PC-3 (cell line): ENCODE results near the gene SRD5A2. TPM values are rescaled to one million over a fixed set of nuclear protein-coding genes. Genes with fewer than 3 reads are reported as not detected.

ENCODE experiments used
- ATAC-seq: fragments of 200-7000 bp; cut with Tn5 transposase; 2 replicates; pipeline ENCODE4 v1.9.1; 2020; ENCODE audit warnings: mild to moderate bottlenecking, moderate library complexity
- Bru-seq: library from RNA; stranded (reverse); fragments of 400-500 nt; gene quantifications from one replicate; lab custom pipeline; 2021; lab: Mats Ljungman, UMichigan
- BruChase-seq, 2 experiments: library from RNA; stranded (reverse); fragments of 400-500 nt; gene quantifications; one replicate each; lab custom pipeline; 2021; lab: Mats Ljungman, UMichigan
- BruUV-seq: library from RNA; stranded (reverse); fragments of 400-500 nt; replicated peaks from 2 replicates; lab custom pipeline; 2021; lab: Mats Ljungman, UMichigan
- CTCF ChIA-PET: fragments of 300-600 bp; sonication (Branson Sonifier 250); formaldehyde crosslinking; loops from one replicate; lab custom pipeline; 2022; ENCODE audit warnings: antibody characterized with exemption; lab: Charles Lee
- POLR2A ChIA-PET: fragments of 300-600 bp; sonication (Branson Sonifier 250); formaldehyde crosslinking; loops from one replicate; lab custom pipeline; 2022; ENCODE audit warnings: antibody characterized with exemption; ENCODE audit not compliant: unreplicated experiment; lab: Charles Lee
- DNase-seq: peaks from one replicate; pipeline ENCODE4 v3.0.0-alpha.2; 2015
- H2AFZ ChIP-seq: fragments of 300-600 bp; sonication (generic); 2 replicates; pipeline ENCODE4 v1.6.0; 2016; ENCODE audit warnings: antibody characterized with exemption, low read length
- H3F3A ChIP-seq: fragments of 300-600 bp; sonication (generic); one replicate; pipeline ENCODE4 v1.6.0; 2017; ENCODE audit warnings: antibody characterized with exemption, low read length, control low read depth, mild to moderate bottlenecking; ENCODE audit not compliant: unreplicated experiment
- H3K27ac ChIP-seq: fragments of 300-600 bp; sonication (generic); 2 replicates; pipeline ENCODE4 v1.5.1; 2016; ENCODE audit warnings: mild to moderate bottlenecking, low read length
- H3K27me3 ChIP-seq: fragments of 300-600 bp; sonication (generic); 2 replicates; pipeline ENCODE4 v1.6.1; 2016; ENCODE audit warnings: low read length, mixed read lengths
- H3K36me3 ChIP-seq: fragments of 300-600 bp; sonication (generic); 2 replicates; pipeline ENCODE4 v1.6.1; 2016; ENCODE audit warnings: low read depth, mixed run types, low read length, mixed read lengths
- H3K4me1 ChIP-seq: fragments of 300-600 bp; sonication (generic); 2 replicates; pipeline ENCODE4 v1.5.1; 2016; ENCODE audit warnings: low read length; ENCODE audit not compliant: insufficient read depth
- H3K4me2 ChIP-seq: fragments of 300-600 bp; sonication (generic); 2 replicates; pipeline ENCODE4 v1.6.0; 2016; ENCODE audit warnings: low read length
- H3K4me3 ChIP-seq: fragments of 300-600 bp; sonication (generic); 2 replicates; pipeline ENCODE4 v1.5.1; 2016; ENCODE audit warnings: mild to moderate bottlenecking, low read length, mixed read lengths
- H3K79me2 ChIP-seq: fragments of 300-600 bp; sonication (generic); 2 replicates; pipeline ENCODE4 v1.6.1; 2017; ENCODE audit warnings: low read length, mixed read lengths
- H3K9ac ChIP-seq: fragments of 300-600 bp; sonication (generic); 2 replicates; pipeline ENCODE4 v1.6.0; 2016; ENCODE audit warnings: mild to moderate bottlenecking, low read length
- H3K9me2 ChIP-seq: fragments of 300-600 bp; sonication (generic); replicated peaks from 2 replicates; pipeline ENCODE4 v1.6.1; 2016; ENCODE audit warnings: mixed run types, low read length, mixed read lengths
- H3K9me3 ChIP-seq: fragments of 300-600 bp; sonication (generic); 2 replicates; pipeline ENCODE4 v1.6.1; 2016; ENCODE audit warnings: low read length, mixed read lengths
- H4K20me1 ChIP-seq: fragments of 300-600 bp; sonication (generic); 2 replicates; pipeline ENCODE4 v1.6.1; 2016; ENCODE audit warnings: low read length, mixed read lengths
- CTCF ChIP-seq: fragments of 300-600 bp; sonication (generic); conservative IDR thresholded peaks from 2 replicates; pipeline ENCODE4 v1.5.1; 2017; ENCODE audit warnings: antibody characterized with exemption, low read depth, mild to moderate bottlenecking, low read length
- EZH2 ChIP-seq: fragments of 300-600 bp; sonication (generic); IDR thresholded peaks from one replicate; pipeline ENCODE4 v1.6.1; 2017; ENCODE audit warnings: antibody characterized with exemption, mild to moderate bottlenecking, low read length; ENCODE audit not compliant: unreplicated experiment
- EZH2phosphoT487 ChIP-seq: fragments of 300-600 bp; sonication (generic); IDR thresholded peaks from 2 replicates; pipeline ENCODE4 v1.6.1; 2018; ENCODE audit warnings: mild to moderate bottlenecking, antibody characterized with exemption, low read length, borderline replicate concordance
- intact Hi-C: fragments of 100-400 bp; cut with micrococcal nuclease; formaldehyde crosslinking; loops from 2 replicates; pipeline ENCODE4 v1.9.0; 2023
- long read RNA-seq: library from polyadenylated mRNA; unstranded; transcript quantifications from one replicate; pipeline ENCODE4 v2.0.0, GENCODE V29; 2021; ENCODE audit not compliant: unreplicated experiment
- total RNA-seq: library from RNA; depleted of rRNA; stranded (reverse); fragments of >200 nt; gene quantifications from 2 replicates; pipeline ENCODE4 v1.2.3, GENCODE V29; 2014; rRNA removed

The SRD5A2 gene
- 0.07 TPM in 1 of 2 replicates, not detected in the other for total RNA-seq
- percentile 4 among the genes with signal in this experiment for Bru-seq, nascent RNA
- BruChase-seq, experiment 1, labeled RNA remaining after a 6-hour chase, result percentile 13 among the genes with signal in this experiment
- BruChase-seq, experiment 2, labeled RNA remaining after a 2-hour chase, result percentile 9 among the genes with signal in this experiment
- long read RNA-seq, result 0 reads

- ChIA-PET POLR2A (no interaction called here), CTCF (no interaction called here)
- Histone ChIP-seq H3K4me2 (no peak within 1 kb of the TSS), H3K9me2 (no peaks in the 10 kb centered on the region), H3K4me1 (no peaks in the 10 kb centered on the region), H3K36me3 (no peaks in the 10 kb centered on the region), H3K9me3 (no peaks in the 10 kb centered on the region), H4K20me1 (no peaks in the 10 kb centered on the region), H3K27me3 (peaks cover 28% of the 10 kb centered on the region), H3K4me3 (no peak within 1 kb of the TSS), H3K27ac (no peak within 1 kb of the TSS), H3F3A (no peaks in the 10 kb centered on the region), H2AFZ (no peak within 1 kb of the TSS), H3K79me2 (no peaks in the 10 kb centered on the region), H3K9ac (no peak within 1 kb of the TSS)
- no peak for TF ChIP-seq EZH2
- no peak for TF ChIP-seq CTCF
- no peak for TF ChIP-seq EZH2phosphoT487
- intact Hi-C loops, result no loop called here
- BruUV-seq, result no TSS peak
- no peak for DNase-seq
- ATAC-seq, result no peak
Observed at GRCh38 chr2:31580321-31581117, at the start of gene SRD5A2. TSS of gene SRD5A2 (minus strand) at chr2:31580938. CDS start at chr2:31580900, 38 bp downstream.

GRCh38 chr2:31606509-31606908, 25.8 kb upstream of the SRD5A2 start:
- ATAC-seq (no peak; the same call in 1 of the 2 replicates), DNase-seq (peak; percentile 58)
- H2AFZ ChIP-seq, result no peak overlapping the region
- 0 out of 2 replicates have a peak overlapping the region, but pooled peaks have one; percentile 21 for H3K4me2 ChIP-seq
- no peaks in the 10 kb centered on the region for H3F3A ChIP-seq
- no peak for TF ChIP-seq EZH2phosphoT487
- no peak for TF ChIP-seq EZH2
- TF ChIP-seq CTCF, result no peak
- H3K9me3 ChIP-seq, result no peaks in the 10 kb centered on the region
- CTCF ChIA-PET, result no interaction called here
- H3K27me3 ChIP-seq, result no peaks in the 10 kb centered on the region; the same call in 1 of the 2 replicates
- H3K36me3 ChIP-seq, result no peaks in the 10 kb centered on the region
- H3K9me2 ChIP-seq, result no peaks in the 10 kb centered on the region
- BruUV-seq, result no TSS peak
- no peaks in the 10 kb centered on the region for H3K4me1 ChIP-seq
- no peak overlapping the region for H3K27ac ChIP-seq
- intact Hi-C loops, result no loop called here
- no peak overlapping the region for H3K4me3 ChIP-seq
- no peaks in the 10 kb centered on the region for H3K79me2 ChIP-seq
- H4K20me1 ChIP-seq, result no peaks in the 10 kb centered on the region
- no peak overlapping the region for H3K9ac ChIP-seq
- POLR2A ChIA-PET, result no interaction called here

- no peaks in the 10 kb centered on the region for H3F3A ChIP-seq
- no peaks in the 10 kb centered on the region for H4K20me1 ChIP-seq
- ATAC-seq (no peak), DNase-seq (no peak)
- H3K27me3 ChIP-seq, result no peaks in the 10 kb centered on the region
- POLR2A ChIA-PET, result no interaction called here
- no peak overlapping the region for H3K4me3 ChIP-seq
- H3K27ac ChIP-seq, result no peak overlapping the region
- BruUV-seq, result no TSS peak
- CTCF ChIA-PET, result no interaction called here
- H3K79me2 ChIP-seq, result no peaks in the 10 kb centered on the region
- no peaks in the 10 kb centered on the region for H3K9me2 ChIP-seq
- H2AFZ ChIP-seq, result no peak overlapping the region
- H3K4me2 ChIP-seq, result no peak overlapping the region
- peaks cover 20% of the 10 kb centered on the region; the same call in 1 of the 2 replicates for H3K9me3 ChIP-seq
- intact Hi-C loops, result no loop called here
- no peaks in the 10 kb centered on the region for H3K4me1 ChIP-seq
- TF ChIP-seq EZH2 (no peak), EZH2phosphoT487 (no peak), CTCF (no peak)
- no peaks in the 10 kb centered on the region for H3K36me3 ChIP-seq
- H3K9ac ChIP-seq, result no peak overlapping the region
Observed at GRCh38 chr2:31598694-31599093, 18.0 kb upstream of the SRD5A2 start.
